Measurements from ENCODE around the gene NHLRC2.
"Not testable (repeated sequence)": the region's sequence is repeated elsewhere in the genome, so short reads cannot be mapped to it uniquely, and the experiment has no call there.

Gene NHLRC2, protein sequence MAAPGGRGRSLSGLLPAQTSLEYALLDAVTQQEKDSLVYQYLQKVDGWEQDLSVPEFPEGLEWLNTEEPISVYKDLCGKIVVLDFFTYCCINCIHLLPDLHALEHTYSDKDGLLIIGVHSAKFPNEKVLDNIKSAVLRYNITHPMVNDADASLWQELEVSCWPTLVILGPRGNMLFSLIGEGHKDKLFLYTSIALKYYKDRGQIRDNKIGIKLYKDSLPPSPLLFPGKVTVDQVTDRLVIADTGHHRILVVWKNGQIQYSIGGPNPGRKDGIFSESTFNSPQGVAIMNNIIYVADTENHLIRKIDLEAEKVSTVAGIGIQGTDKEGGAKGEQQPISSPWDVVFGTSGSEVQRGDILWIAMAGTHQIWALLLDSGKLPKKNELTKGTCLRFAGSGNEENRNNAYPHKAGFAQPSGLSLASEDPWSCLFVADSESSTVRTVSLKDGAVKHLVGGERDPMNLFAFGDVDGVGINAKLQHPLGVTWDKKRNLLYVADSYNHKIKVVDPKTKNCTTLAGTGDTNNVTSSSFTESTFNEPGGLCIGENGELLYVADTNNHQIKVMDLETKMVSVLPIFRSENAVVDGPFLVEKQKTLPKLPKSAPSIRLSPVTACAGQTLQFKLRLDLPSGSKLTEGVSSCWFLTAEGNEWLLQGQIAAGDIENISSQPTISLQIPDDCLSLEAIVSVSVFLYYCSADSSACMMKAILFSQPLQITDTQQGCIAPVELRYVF

GRCh38 chr10:113854013-113854760 is at the start of gene NHLRC2, which contains the start of gene DCLRE1A:
Gene NHLRC2 (plus strand): TSS chr10:113854661. CDS start chr10:113854873, 212 bp downstream.
Gene DCLRE1A (minus strand): TSS chr10:113854082. CDS start chr10:113853182, 900 bp downstream.
- peak; percentile 86 for DNase-seq

GRCh38 chr10:113806503-113806902 is 48.0 kb upstream of the NHLRC2 start:
- no peak for DNase-seq

GRCh38 chr10:113808168-113808567 is 46.3 kb upstream of the NHLRC2 start:
- DNase-seq, result no peak

DNA sequence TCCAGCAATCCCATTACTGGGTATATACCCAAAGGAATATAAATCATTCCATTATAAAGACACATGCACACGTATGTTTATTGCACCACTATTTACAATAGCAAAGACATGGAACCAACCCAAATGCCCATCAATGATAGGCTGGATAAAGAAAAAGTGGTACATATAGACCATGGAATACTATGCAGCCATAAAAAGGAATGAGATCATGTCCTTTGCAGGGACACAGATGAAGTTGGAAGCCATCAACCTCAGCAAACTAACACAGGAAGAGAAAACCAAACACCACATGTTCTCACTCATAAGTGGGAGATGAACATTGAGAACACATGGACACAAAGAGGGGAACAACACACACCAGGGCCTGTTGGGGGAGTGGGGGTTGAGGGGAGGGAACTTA is 39.8 kb upstream of the NHLRC2 start:
- DNase-seq, result not testable (repeated sequence)

DNA sequence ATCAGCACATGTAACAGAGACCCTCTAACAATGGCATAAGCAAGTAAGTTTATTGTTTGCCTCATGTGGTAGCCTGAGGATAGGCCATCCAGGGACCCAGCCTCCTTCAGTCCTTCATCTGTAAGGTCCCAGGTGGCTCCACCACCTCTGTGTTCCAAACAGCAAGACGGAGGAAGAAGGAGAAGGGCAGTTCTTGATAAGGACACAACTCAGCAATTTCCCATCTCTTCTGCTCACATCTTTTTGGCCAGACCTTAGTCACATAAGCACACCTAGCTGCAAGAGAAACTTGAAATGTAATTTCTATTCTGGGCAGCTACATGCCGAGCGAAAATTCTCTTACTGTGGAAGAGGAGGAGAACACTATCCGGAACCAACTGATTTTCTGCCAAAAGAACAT is 34.5 kb upstream of the NHLRC2 start:
- no peak for DNase-seq

DNA sequence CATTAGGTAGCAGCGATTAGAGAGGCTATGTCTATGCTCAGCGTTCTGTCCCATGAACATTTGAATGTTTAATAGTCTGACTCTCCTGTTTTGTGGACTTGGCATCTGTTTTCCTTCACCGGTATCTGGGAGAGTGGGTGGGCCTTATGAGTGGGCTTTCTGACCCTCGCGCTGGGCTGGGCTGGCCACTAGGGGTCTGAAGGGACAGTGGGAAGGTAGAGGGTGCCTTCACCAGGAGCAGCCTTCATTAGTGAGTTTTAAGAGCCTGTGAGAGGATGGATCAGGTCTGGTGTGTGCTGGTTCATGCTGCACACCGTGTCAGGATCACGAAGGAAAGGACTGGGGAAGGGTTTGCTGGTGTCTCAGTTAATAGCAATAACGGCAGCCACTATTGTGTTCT is 34.0 kb upstream of the NHLRC2 start:
- no peak for DNase-seq

- not testable (repeated sequence) for DNase-seq
These were observed 33.2 kb upstream of the NHLRC2 start for GRCh38 chr10:113821306-113821705.

DNA sequence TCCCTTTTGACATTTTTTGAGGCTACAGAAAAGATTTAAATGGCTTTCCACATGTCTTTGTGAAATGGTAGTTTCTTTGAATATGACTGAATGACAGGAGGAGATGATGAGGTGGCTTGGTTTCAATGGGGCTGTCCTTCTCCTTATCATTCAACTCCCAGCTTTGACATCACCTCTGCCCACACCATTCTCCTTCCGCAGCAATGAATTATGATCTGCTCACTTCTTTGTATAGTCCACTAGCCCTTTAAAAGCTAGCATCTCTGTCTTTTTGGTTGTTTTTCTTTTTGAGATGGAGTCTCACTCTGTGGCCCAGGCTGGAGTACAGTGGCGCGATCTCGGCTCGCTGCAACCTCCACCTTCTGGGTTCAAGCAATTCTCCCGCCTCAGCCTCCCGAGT is 32.3 kb upstream of the NHLRC2 start:
- no peak for DNase-seq

GRCh38 chr10:113823389-113823788 is 31.1 kb upstream of the NHLRC2 start:
- no peak for DNase-seq

GRCh38 chr10:113825791-113826190 is 28.7 kb upstream of the NHLRC2 start:
- DNase-seq, result no peak

- DNase-seq, result not testable (repeated sequence)
These were observed 25.9 kb upstream of the NHLRC2 start for GRCh38 chr10:113828567-113828966.

DNA sequence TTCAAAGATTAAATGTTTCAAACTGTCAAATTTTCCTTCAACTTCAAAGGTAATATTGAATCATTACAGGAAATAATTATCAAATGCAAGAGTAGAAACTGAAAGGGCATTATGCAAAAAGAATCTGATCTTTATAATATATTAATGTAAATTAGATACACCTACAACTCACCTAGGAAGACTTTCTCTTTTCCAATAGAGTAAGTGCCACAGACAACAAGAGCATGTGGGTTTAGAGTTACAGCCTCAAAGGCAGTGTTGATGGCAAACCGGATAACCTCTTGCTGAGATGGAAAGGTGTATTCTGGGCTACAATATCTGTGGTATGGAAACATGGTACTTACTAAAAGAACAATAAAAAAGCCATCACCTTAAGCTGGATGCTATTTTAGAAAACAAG is 12.3 kb upstream of the NHLRC2 start:
- DNase-seq, result no peak

DNA sequence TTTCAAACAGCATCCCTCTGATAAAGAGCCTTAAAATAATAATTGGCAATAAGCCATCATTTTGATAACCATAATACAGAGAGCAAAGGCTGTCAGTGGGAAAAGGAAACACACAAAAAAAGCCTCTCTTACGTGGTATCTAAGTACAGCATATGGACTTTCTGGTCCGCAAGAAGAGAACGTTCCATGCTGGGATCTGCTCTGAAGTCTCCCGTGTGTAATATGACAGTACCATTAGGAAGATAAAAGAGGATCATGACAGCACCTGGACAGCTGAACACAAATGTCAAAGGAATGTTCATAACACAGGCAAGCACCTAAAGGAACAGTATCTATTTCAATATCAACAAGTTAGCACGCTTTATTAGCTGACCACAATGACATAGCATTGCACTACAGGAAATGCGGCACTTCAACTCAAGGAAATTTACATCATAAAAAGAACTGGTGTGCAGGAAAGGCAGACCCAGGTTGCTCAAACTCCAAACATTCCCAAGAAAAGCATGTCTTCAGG is 10.4 kb upstream of the NHLRC2 start:
- no peak for DNase-seq

DNA sequence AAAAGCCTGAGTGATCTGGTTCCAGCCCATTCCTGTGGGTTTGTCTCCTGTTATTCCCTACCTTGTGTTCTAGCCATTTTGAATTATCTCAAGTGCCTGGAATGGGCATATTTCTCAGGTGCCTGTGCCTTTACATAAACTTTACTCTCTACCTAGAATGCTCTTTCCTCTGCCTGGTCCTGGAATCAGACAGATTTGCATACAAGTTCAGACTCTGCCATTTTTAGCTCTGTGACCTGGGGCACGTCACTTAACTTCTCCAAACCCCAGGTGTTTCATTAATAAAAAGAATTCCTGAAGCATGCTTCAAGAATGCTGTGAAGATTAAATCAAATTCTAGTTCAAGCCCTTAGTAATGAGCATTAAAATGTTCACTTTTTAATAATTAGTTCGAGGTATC is 8.4 kb upstream of the NHLRC2 start:
- DNase-seq, result no peak

DNA sequence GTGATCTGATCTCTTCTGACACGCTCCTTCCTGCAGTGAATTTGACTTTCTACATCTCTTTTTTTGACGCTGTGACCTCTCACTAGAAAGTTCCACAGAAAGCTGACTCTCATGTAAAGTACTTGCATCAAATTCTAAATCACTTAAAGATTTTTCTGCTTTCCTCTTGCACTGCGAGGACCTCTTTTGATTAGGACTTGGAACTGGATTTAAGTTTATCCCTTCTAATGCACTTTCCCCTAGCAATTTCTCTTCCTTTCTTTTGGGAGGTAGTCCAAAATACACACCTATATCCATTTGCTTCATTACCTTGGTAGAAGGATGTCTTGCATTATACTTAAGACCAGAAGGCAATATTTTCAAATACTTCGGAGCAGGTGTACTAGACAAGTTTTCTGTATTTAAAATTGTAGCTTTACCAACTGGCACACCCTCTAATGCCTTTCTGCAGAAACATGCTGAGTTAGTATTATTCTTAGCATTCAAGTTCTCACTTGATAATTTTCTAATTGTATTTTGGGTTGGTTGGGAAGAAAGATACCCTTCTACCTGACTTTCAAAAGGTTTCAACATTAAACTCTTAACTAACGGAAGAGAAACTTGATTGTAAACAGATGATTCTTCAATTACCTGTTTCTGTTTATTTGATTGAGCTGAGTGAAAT is 5.2 kb upstream of the NHLRC2 start:
- no peak for DNase-seq

- DNase-seq, result no peak
These were observed 4.5 kb upstream of the NHLRC2 start for GRCh38 chr10:113849946-113850345.

DNA sequence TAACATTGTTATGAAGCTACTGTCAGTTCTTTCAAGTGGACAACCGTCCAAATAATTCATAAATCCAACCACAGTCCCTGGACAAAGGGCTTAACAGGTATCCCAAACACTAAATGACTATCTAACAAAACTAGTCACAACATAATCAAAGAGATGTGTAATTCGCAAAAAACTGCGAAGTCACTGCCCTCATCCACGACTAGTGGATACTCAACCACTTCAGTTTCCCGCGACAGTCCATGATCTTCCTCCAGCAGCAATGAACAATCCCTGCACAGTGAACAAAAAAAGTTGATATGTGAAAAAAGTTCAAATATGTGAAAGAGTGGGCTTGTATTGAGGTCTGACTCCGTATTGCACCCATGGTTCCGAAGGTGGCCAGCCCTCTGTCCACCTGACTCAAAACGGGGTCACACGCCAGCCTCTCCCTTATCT is 866 bp upstream of the NHLRC2 start:
- DNase-seq, result no peak

DNA sequence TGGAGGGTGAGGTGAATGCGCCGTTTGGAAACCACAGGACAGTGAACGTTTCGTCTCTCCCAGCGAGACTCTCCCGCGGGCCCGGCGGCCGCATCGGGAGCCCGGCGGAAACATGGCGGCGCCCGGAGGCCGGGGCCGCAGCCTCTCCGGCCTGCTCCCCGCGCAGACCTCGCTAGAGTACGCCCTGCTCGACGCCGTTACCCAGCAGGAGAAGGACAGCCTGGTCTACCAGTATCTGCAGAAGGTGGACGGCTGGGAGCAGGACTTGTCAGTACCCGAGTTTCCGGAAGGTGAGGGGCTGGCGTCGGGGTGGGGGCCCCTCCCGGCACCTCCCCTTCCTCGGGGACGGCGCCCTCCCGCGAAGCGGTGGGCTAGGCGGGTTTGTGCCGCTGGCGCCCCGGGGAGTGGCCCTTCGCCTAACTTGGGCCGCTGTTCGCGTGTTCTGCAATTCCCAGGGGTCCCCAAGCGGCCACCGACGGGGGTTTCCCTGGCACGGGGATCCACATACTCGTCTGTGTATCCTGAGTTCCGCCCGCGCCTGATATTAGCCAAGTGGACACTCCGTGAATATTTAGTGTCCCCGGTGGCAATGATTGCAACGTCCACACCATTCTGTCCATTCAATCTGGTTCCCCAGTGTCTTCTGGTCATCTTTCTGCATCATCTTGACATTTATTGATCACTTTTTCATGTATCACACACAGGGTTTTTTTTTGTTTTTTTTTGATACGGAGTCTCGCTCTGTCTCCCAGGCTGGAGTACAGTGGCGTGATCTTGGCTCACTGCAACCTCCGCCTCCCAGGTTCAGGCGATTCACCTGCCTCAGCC is 514 bp downstream of the NHLRC2 start:
- DNase-seq, result peak; percentile 77

GRCh38 chr10:113856563-113856962 is 2.1 kb downstream of the NHLRC2 start:
- DNase-seq, result no peak

DNA sequence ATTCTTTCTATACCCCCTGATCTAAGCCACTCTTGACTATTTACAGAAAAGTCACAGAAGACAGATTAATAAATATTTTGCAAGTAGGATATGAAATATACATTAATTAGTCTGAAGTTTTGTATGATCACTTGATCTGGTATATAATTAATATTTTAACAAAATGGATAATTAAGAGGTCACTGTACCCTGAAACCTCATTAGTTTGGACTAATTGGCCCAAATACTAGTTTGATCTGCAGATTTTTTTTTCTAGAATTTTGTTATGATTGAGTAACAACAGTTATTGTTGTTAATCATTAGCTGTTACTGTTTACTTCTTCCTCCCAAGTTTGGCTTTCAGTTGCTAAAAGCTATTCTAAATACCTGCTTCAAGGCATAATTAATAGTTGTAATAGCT is 2.7 kb downstream of the NHLRC2 start:
- DNase-seq, result no peak

DNA sequence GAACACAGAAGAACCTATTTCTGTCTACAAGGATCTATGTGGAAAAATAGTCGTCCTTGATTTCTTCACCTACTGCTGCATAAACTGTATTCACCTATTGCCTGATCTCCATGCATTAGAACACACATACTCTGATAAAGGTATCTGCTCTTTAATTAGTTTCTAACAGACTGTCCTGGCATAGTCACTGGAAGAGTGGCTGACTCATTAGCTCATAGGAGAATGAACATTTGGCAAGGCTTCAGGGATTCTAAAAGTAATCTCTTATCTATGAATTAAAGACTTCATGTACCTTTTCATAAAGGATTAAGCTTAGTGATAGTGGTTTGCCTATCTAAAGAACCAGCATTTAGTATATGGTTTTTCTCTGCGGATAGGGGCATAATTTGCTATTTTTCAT is 4.1 kb downstream of the NHLRC2 start:
- DNase-seq, result no peak

- no peak for DNase-seq
These were observed 4.8 kb downstream of the NHLRC2 start for GRCh38 chr10:113859261-113859660.

Data from left hindlimb (tissue), 1 donor.